Ovary (tissue), 9 donors: ENCODE data around the gene KAT6B. TPM values are rescaled to one million over a fixed set of nuclear protein-coding genes. Genes with fewer than 3 reads are reported as not detected.

Source experiments
- DNase-seq, 5 donors: peaks; one replicate each; pipeline ENCODE4 v3.0.0-alpha.2; 2019 to 2020
- H3K27ac ChIP-seq, 2 donors: fragments of 200-600 bp; one replicate each; pipeline versions ENCODE4 v1.5.1 to v1.8.0; 2019 to 2022
- H3K27me3 ChIP-seq: fragments of 200-600 bp; one replicate; pipeline ENCODE4 v1.8.0; 2022
- H3K36me3 ChIP-seq: fragments of 200-600 bp; sonication (generic); one replicate; pipeline ENCODE4 v1.5.1; 2019
- H3K4me1 ChIP-seq: one replicate; pipeline ENCODE4 v1.8.1; 2013; ENCODE audit warnings: mild to moderate bottlenecking, moderate library complexity; ENCODE audit not compliant: insufficient read depth
- H3K4me3 ChIP-seq: fragments of 200-600 bp; sonication (generic); one replicate; pipeline ENCODE4 v1.5.1; 2017
- H3K9me3 ChIP-seq, 2 donors: fragments of 200-600 bp in 1 of 2; sonication (generic) in 1 of 2; one replicate each; pipeline versions ENCODE4 v1.5.1 to v1.8.1; 2013 to 2019; ENCODE audit warnings: mild to moderate bottlenecking in 1 of 2, moderate library complexity in 1 of 2
- CTCF ChIP-seq, 3 donors: fragments of 450-650 bp in 2 of 3; fragments of 200-600 bp in 1 of 3; IDR thresholded peaks; one replicate each; pipeline versions ENCODE4 v1.5.1 to v1.8.0; 2016 to 2022; ENCODE audit warnings: antibody characterized with exemption in 3 of 3, mild to moderate bottlenecking in 1 of 3
- EP300 ChIP-seq: sonication (generic); formaldehyde crosslinking; IDR thresholded peaks from one replicate; pipeline ENCODE4 v1.6.1; 2017; ENCODE audit warnings: antibody characterized with exemption
- POLR2A ChIP-seq: fragments of 450-650 bp; IDR thresholded peaks from one replicate; pipeline ENCODE4 v1.6.1; 2017; ENCODE audit warnings: antibody characterized with exemption, mild to moderate bottlenecking, moderate library complexity
- WGBS, 3 donors: extraction: QIAGEN DNeasy Blood & Tissue Kit in 1 of 3; methylation state at CpG; one replicate each; pipeline versions ENCODE4 v1.1.5 to v1.1.7; 2013 to 2017; 5-methylcytosine and 5-hydroxymethylcytosine counted together
- intact Hi-C, 4 donors: fragments of 100-400 bp; cut with DNase I; formaldehyde crosslinking; loops; one replicate each; pipeline versions ENCODE4 v1.11.0 to v1.15.1; 2022 to 2023
- polyA plus RNA-seq, 2 donors: library from polyadenylated mRNA; stranded (reverse); fragments of 200-250 nt in 1 of 2; fragments of 350-450 nt in 1 of 2; fragmentation: Illumina TruSeq in 1 of 2; extraction: RNeasy Lipid Tissue Mini Kit (QIAGEN cat#74804) in 1 of 2; gene quantifications; one replicate each; pipeline ENCODE4 v1.2.3, GENCODE V29; 2013 to 2014
- total RNA-seq, 7 donors: library from RNA; depleted of rRNA in 2 of 7; stranded (reverse); fragments of >200 nt in 2 of 7; fragmentation: NEBNext Ultra II Directional in 3 of 7; extraction: Animal tissue kit (Norgen Biotek cat#: 25700) in 3 of 7; gene quantifications; one replicate each; pipeline versions ENCODE4 v1.1.0 to v1.2.4, GENCODE V29; 2016 to 2023
- donor health status: DM: no; HTN: no; CAD: no; lungs with moderate emphysema.
- donor health status: DM: no; HTN: no; CAD: no.
- donor health status: Bipolar disorder and iron deficiency.
- donor health status: DM: yes; HTN: yes; CAD: no.
- donor health status: DM: no; HTN: no; CAD: no.
- donor health status: DM: yes; HTN: yes; CAD: no.

KAT6B gene
- total and polyA plus RNA-seq, 9 donors, result 14.9 to 61.6 (median 49.2) TPM

DNA sequence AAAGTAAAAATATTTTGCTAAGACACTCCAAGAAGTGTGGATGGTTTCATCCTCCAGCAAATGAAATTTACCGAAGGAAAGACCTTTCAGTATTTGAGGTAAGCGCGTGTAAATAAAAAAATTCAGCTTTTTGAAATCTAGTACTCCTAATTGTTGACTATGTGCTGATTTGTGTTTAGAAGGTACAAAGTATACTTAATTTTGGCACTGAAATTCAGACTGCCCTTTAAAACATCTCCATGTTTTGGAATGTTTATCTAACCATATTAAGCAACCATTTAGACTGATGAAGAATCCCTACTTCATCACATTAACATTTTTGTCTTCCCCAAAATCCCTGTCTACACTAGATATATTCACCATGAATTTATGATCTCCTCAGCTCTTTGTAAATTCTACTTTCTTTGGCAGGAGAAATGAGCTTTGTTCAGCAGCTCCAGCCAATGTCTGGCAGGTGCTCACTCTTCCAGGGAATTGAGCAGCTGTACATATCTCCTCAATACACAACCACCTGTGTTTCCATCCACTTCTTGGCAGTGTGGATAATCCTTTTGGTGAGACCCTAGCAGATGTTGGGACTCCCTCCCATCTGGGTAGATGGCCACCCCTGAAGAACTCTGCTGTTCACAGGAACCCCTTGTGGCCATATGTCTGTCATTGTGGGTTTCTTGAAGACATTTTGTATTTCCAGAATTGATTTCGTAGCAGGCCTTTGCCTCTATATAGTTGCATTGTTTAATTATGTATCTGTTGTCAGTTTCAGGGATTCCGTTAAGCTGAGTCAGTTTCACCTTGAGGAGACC, 155.6 kb downstream of the KAT6B start:
- Histone ChIP-seq H3K36me3 (no peaks in the 10 kb centered on the region), H3K27ac (no peak overlapping the region), H3K4me3 (no peak overlapping the region), H3K4me1 (no peaks in the 10 kb centered on the region), H3K27me3 (no peaks in the 10 kb centered on the region), H3K9me3 (no peaks in the 10 kb centered on the region)
- no peak for DNase-seq
- no peak for TF ChIP-seq POLR2A
- TF ChIP-seq CTCF (IDR thresholded peaks at IDR 0.05), result no peak
- no peak for TF ChIP-seq EP300
- WGBS, 3 donors, result 80 to 93% (median 93%) methylated on average over 5 of the region's 5 CpGs
- intact Hi-C loops, result no loop called here

- DNase-seq, result no peak
- TF ChIP-seq EP300, result no peak
- TF ChIP-seq POLR2A, result no peak
- TF ChIP-seq CTCF (IDR thresholded peaks at IDR 0.05), result no peak
- intact Hi-C loops, result no loop called here
- H3K27me3 ChIP-seq, result no peaks in the 10 kb centered on the region
- no peak overlapping the region for H3K4me3 ChIP-seq
- H3K36me3 ChIP-seq, result no peaks in the 10 kb centered on the region
- no peaks in the 10 kb centered on the region for H3K9me3 ChIP-seq
- H3K4me1 ChIP-seq, result no peaks in the 10 kb centered on the region
- WGBS, 3 donors, result 86 to 92% (median 88%) methylated on average over 2 of the region's 2 CpGs
- H3K27ac ChIP-seq, result no peak overlapping the region
Measured at GRCh38 chr10:74982634-74982982, 156.2 kb downstream of the KAT6B start.

GRCh38 chr10:74983383-74983782, 157.0 kb downstream of the KAT6B start:
- Histone ChIP-seq H3K27me3 (no peaks in the 10 kb centered on the region), H3K36me3 (no peaks in the 10 kb centered on the region), H3K4me3 (no peak overlapping the region), H3K4me1 (peaks cover 2% of the 10 kb centered on the region), H3K9me3 (no peaks in the 10 kb centered on the region), H3K27ac (no peak overlapping the region)
- no peak for DNase-seq
- TF ChIP-seq POLR2A, result no peak
- no peak for TF ChIP-seq EP300
- TF ChIP-seq CTCF (IDR thresholded peaks at IDR 0.05), result no peak
- intact Hi-C loops, result no loop called here
- 74 to 97% (median 95%) methylated on average over 2 of the region's 2 CpGs for WGBS, 3 donors

GRCh38 chr10:74987339-74988053, 161.1 kb downstream of the KAT6B start:
- H3K36me3 ChIP-seq, result no peaks in the 10 kb centered on the region
- no peak for DNase-seq
- 57 to 72% (median 71%) methylated on average over 4 of the region's 4 CpGs for WGBS, 3 donors
- H3K4me1 ChIP-seq, result peaks cover 4% of the 10 kb centered on the region
- H3K4me3 ChIP-seq, result no peak overlapping the region
- no peaks in the 10 kb centered on the region for H3K27me3 ChIP-seq
- no peak for TF ChIP-seq CTCF (IDR thresholded peaks at IDR 0.05)
- no peak for TF ChIP-seq EP300
- no peak for TF ChIP-seq POLR2A
- intact Hi-C loops, result no loop called here
- H3K9me3 ChIP-seq, result no peaks in the 10 kb centered on the region
- H3K27ac ChIP-seq, result no peak overlapping the region
